K562 (cell line): Measurements from ENCODE around the gene IRX6. TPM values are rescaled to one million over a fixed set of nuclear protein-coding genes. Genes with fewer than 3 reads are reported as not detected.

Experiments
- ATAC-seq: fragments of 200-7000 bp; cut with Tn5 transposase; 3 replicates; pipeline ENCODE4 v1.9.1; 2020; ENCODE audit warnings: moderate library complexity
- BruUV-seq: library from RNA; stranded (reverse); fragments of 400-500 nt; replicated peaks from 2 replicates; lab custom pipeline; 2021; lab: Mats Ljungman, UMichigan
- CTCF ChIA-PET: fragments of 300-600 bp; formaldehyde crosslinking; extraction: SDS; loops from one replicate; lab custom pipeline; 2021; ENCODE audit warnings: low intra/inter-chr PET ratio; lab: Yijun Ruan, JAX
- POLR2A ChIA-PET: fragments of 300-600, 350-650 bp; sonication (Branson Sonifier 250); formaldehyde crosslinking; extraction: SDS; loops from one replicate; lab custom pipeline; 2021; ENCODE audit warnings: antibody characterized with exemption, inconsistent platforms; lab: Yijun Ruan, JAX
- DNase-seq, 4 experiments: peaks; one replicate each; pipeline versions ENCODE4 v3.0.0 to v3.0.0-alpha.2; 2011 to 2018; ENCODE audit warnings: low spot score in 3 of 4, mixed read lengths in 3 of 4; ENCODE audit errors: extremely low read depth in 1 of 4
- FAIRE-seq: peaks from 2 replicates; lab custom pipeline; 2011; peaks lifted over from hg19 to GRCh38; lab: Jason Lieb, UNC
- H2AFZ ChIP-seq: 2 replicates; pipeline ENCODE4 v1.6.0; 2011; ENCODE audit warnings: low read depth, low read length, control low read depth, inconsistent platforms
- H3K27ac ChIP-seq: fragments of 200-600 bp; 3 replicates; pipeline ENCODE4 v1.8.0; 2011; ENCODE audit warnings: low read depth, mild to moderate bottlenecking, control low read depth, inconsistent platforms, low read length, moderate library complexity, mixed read lengths; ENCODE audit errors: extremely low read depth
- H3K27me3 ChIP-seq, 2 experiments: fragments of 300-600 bp in 1 of 2; 2 replicates in 1 of 2; 3 replicates in 1 of 2; pipeline versions ENCODE4 v1.6.0 to v1.8.0; 2011; ENCODE audit warnings: inconsistent platforms in 2 of 2, low read length in 2 of 2, mild to moderate bottlenecking in 1 of 2, mixed read lengths in 1 of 2, moderate library complexity in 1 of 2; ENCODE audit not compliant: control insufficient read depth in 2 of 2, insufficient read depth in 2 of 2
- H3K36me3 ChIP-seq: fragments of 300-600 bp; 3 replicates; pipeline ENCODE4 v1.8.0; 2011; ENCODE audit warnings: mild to moderate bottlenecking, low read length, inconsistent platforms; ENCODE audit not compliant: control insufficient read depth, insufficient read depth
- H3K4me1 ChIP-seq, 2 experiments: fragments of 200-600 bp in 1 of 2; replicated peaks in 1 of 2; 2 replicates in 1 of 2; 3 replicates in 1 of 2; pipeline versions ENCODE4 v1.5.1 to v1.8.0; 2011; ENCODE audit warnings: inconsistent platforms in 2 of 2, low read length in 2 of 2, mild to moderate bottlenecking in 1 of 2, mixed read lengths in 1 of 2, moderate library complexity in 1 of 2; ENCODE audit not compliant: control insufficient read depth in 2 of 2, insufficient read depth in 2 of 2
- H3K4me2 ChIP-seq: 2 replicates; pipeline ENCODE4 v1.6.1; 2011; ENCODE audit warnings: low read length, control low read depth, inconsistent platforms, mixed read lengths; ENCODE audit not compliant: insufficient read depth
- H3K4me3 ChIP-seq: fragments of 200-600 bp; sonication (generic), shearing (Covaris generic); 2 replicates; pipeline ENCODE4 v1.5.1; 2016; ENCODE audit warnings: control low read depth, inconsistent platforms
- H3K79me2 ChIP-seq: fragments of 200-600 bp; 3 replicates; pipeline ENCODE4 v1.8.0; 2011; ENCODE audit warnings: low read length, inconsistent platforms; ENCODE audit not compliant: control insufficient read depth, insufficient read depth
- H3K9ac ChIP-seq, 2 experiments: 2 replicates each; pipeline versions ENCODE4 v1.6.0 to v1.6.1; 2011; ENCODE audit warnings: low read depth in 2 of 2, low read length in 2 of 2, control low read depth in 1 of 2, inconsistent platforms in 1 of 2, mild to moderate bottlenecking in 1 of 2, mixed read lengths in 1 of 2; ENCODE audit not compliant: insufficient read depth in 1 of 2
- H3K9me1 ChIP-seq: one replicate; pipeline ENCODE4 v1.6.0; 2011; ENCODE audit warnings: inconsistent platforms, mild to moderate bottlenecking, low read length, moderate library complexity; ENCODE audit not compliant: control insufficient read depth, insufficient read depth
- H3K9me3 ChIP-seq: replicated peaks from 2 replicates; pipeline ENCODE4 v1.5.1; 2011; ENCODE audit warnings: low read depth, low read length, inconsistent platforms; ENCODE audit not compliant: control insufficient read depth, insufficient read depth
- H4K20me1 ChIP-seq: replicated peaks from 2 replicates; pipeline ENCODE4 v1.6.1; 2011; ENCODE audit warnings: low read length, inconsistent platforms, mixed read lengths; ENCODE audit not compliant: control insufficient read depth, insufficient read depth
- ARHGAP35 ChIP-seq: fragments of 450-650 bp; IDR thresholded peaks from 2 replicates; pipeline ENCODE4 v1.6.1; 2018; ENCODE audit not compliant: partially characterized antibody
- ATF1 ChIP-seq, 2 experiments: fragments of 450-650 bp in 1 of 2; IDR thresholded peaks; 2 replicates each; pipeline ENCODE4 v1.6.1; 2016; ENCODE audit warnings: missing compliant biosample characterization in 1 of 2, missing genetic modification characterization in 1 of 2
- BHLHE40 ChIP-seq: IDR thresholded peaks from 2 replicates; pipeline ENCODE4 v1.6.1; 2011; ENCODE audit warnings: low read length, improper control_type of control experiment
- BRD9 ChIP-seq: fragments of 450-650 bp; IDR thresholded peaks from 2 replicates; pipeline ENCODE4 v1.6.1; 2018; ENCODE audit warnings: low read depth; ENCODE audit not compliant: partially characterized antibody
- IRF1 ChIP-seq: sonication (generic); formaldehyde crosslinking; IDR thresholded peaks from 2 replicates; pipeline ENCODE4 v1.8.0; 2022; ENCODE audit warnings: missing genetic modification reagents, mild to moderate bottlenecking, borderline replicate concordance
- KAT8 ChIP-seq: fragments of 450-650 bp; IDR thresholded peaks from 2 replicates; pipeline ENCODE4 v1.6.1; 2016; ENCODE audit warnings: low read depth, mild to moderate bottlenecking
- KHSRP ChIP-seq: fragments of 450-650 bp; IDR thresholded peaks from 2 replicates; pipeline ENCODE4 v1.6.1; 2017
- LARP7 ChIP-seq: fragments of 450-650 bp; IDR thresholded peaks from 2 replicates; pipeline ENCODE4 v1.6.1; 2016
- TBL1XR1 ChIP-seq, 2 experiments: IDR thresholded peaks; 2 replicates each; pipeline ENCODE4 v1.6.1; 2012; ENCODE audit warnings: improper control_type of control experiment in 2 of 2, low read length in 2 of 2, mild to moderate bottlenecking in 1 of 2
- TBP ChIP-seq: optimal IDR thresholded peaks from 2 replicates; pipeline ENCODE3; 2011; ENCODE audit warnings: low read depth, low read length, improper control_type of control experiment
- TCFL5 ChIP-seq: fragments of 250-450 bp; sonication (Bioruptor Pico); conservative IDR thresholded peaks from 2 replicates; pipeline ENCODE4 v1.6.1; 2021; ENCODE audit warnings: mild to moderate bottlenecking, moderate library complexity, matching md5 sums
- TFE3 ChIP-seq: fragments of 450-650 bp; formaldehyde crosslinking; IDR thresholded peaks from 2 replicates; pipeline ENCODE4 v1.4.0; 2020; ENCODE audit warnings: mild to moderate bottlenecking, mixed read lengths
- TOE1 ChIP-seq, 2 experiments: fragments of 450-650 bp in 1 of 2; sonication (generic) in 1 of 2; formaldehyde crosslinking in 1 of 2; IDR thresholded peaks; 2 replicates each; pipeline versions ENCODE4 v1.7.1 to v1.8.0; 2016 to 2022; ENCODE audit warnings: borderline replicate concordance in 2 of 2, mild to moderate bottlenecking in 2 of 2, antibody characterized with exemption in 1 of 2, inconsistent platforms in 1 of 2, low read depth in 1 of 2, missing genetic modification reagents in 1 of 2, moderate library complexity in 1 of 2
- ZNF224 ChIP-seq: sonication (generic); formaldehyde crosslinking; IDR thresholded peaks from 2 replicates; pipeline ENCODE4 v1.8.0; 2022; ENCODE audit warnings: mild to moderate bottlenecking, missing genetic modification reagents
- ZNF280B ChIP-seq: fragments of 250-450 bp; sonication (Bioruptor Pico); IDR thresholded peaks from 2 replicates; pipeline ENCODE4 v1.5.1; 2021; ENCODE audit warnings: mild to moderate bottlenecking
- ZNF41 ChIP-seq: fragments of 250-450 bp; sonication (Bioruptor Pico); conservative IDR thresholded peaks from 2 replicates; pipeline ENCODE4 v1.4.0; 2020; ENCODE audit warnings: mild to moderate bottlenecking
- ZNF449 ChIP-seq: fragments of 250-450 bp; sonication (Bioruptor Pico); IDR thresholded peaks from 2 replicates; pipeline ENCODE4 v1.8.0; 2022; ENCODE audit warnings: moderate library complexity, mild to moderate bottlenecking, inconsistent platforms
- WGBS: fragments of 100-300 bp; shearing (Covaris generic); methylation state at CpG from one replicate; pipeline ENCODE4 v1.1.6; 2016; ENCODE audit warnings: low coverage, mixed read lengths; ENCODE audit not compliant: insufficient coverage; ENCODE audit errors: missing lambda C conversion rate; 5-methylcytosine and 5-hydroxymethylcytosine counted together
- in situ Hi-C: fragments of 300-500 bp; cut with MboI; formaldehyde crosslinking; loops from 4 replicates; pipeline ENCODE4 v1.15.0; 2018; ENCODE audit warnings: inconsistent platforms, mixed read lengths
- intact Hi-C: fragments of 100-400 bp; cut with micrococcal nuclease; formaldehyde crosslinking; loops from 2 replicates; pipeline ENCODE4 v1.14.2; 2022
- polyA plus RNA-seq, 8 experiments: library from polyadenylated mRNA; depleted of rRNA in 4 of 8; stranded (reverse) in 5 of 8; unstranded in 3 of 8; fragments of >200 nt; fragmentation: Nextera tagmentation in 2 of 8; fragmentation: Illumina TruSeq in 1 of 8; extraction: Ambion mirVana in 2 of 8; extraction: Trizol in 1 of 8; gene quantifications; 2 replicates each; pipeline versions ENCODE4 v1.2.1 to v1.2.3, GENCODE V29; 2011 to 2014; ENCODE audit warnings: inconsistent platforms in 1 of 8, missing spikeins in 1 of 8
- total RNA-seq, 7 experiments: library from RNA; depleted of rRNA in 6 of 7; stranded (reverse); fragments of >200 nt in 6 of 7; fragmentation: Illumina TruSeq in 2 of 7; extraction: Trizol in 2 of 7; gene quantifications; 2 replicates each; pipeline versions ENCODE4 v1.2.1 to v1.2.3, GENCODE V29; 2011 to 2021; ENCODE audit warnings: low replicate concordance in 1 of 7

The IRX6 gene
- total and polyA plus RNA-seq, 9 of the 15 experiments (the other 6 are each of a cell fraction or from before 2014, with no cell fraction given) = 0.07 to 0.29 (median 0.14) TPM; not detected in 4

- TF ChIP-seq TFE3 (no peak), ZNF280B (CRISPR knock-in tag) (no peak), BHLHE40 (no peak), TOE1 (IDR thresholded peaks at IDR 0.05; ENCODE audit: borderline replicate concordance) (no peak), TOE1 (CRISPR knock-in tag; IDR thresholded peaks at IDR 0.05; ENCODE audit: borderline replicate concordance, low read depth) (no peak), TCFL5 (CRISPR knock-in tag) (no peak), IRF1 (CRISPR knock-in tag) (no peak)
These were observed 43.4 kb upstream of the IRX6 start (continued) for GRCh38 chr16:55280587-55280986.

GRCh38 chr16:55282441-55282840 is 41.6 kb upstream of the IRX6 start:
- DNase-seq (no peak), ATAC-seq (no peak), FAIRE-seq (no peak)
- H3K27ac ChIP-seq = no peak overlapping the region
- no TSS peak for BruUV-seq
- POLR2A ChIA-PET = no interaction called here
- H3K4me3 ChIP-seq = no peak overlapping the region
- in situ Hi-C loops (no loop called here), intact Hi-C loops (no loop called here)
- no peak overlapping the region for H3K9ac ChIP-seq
- no peak overlapping the region for H2AFZ ChIP-seq
- H3K4me2 ChIP-seq = no peak overlapping the region
- no peaks in the 10 kb centered on the region for H3K27me3 ChIP-seq
- CTCF ChIA-PET = no interaction called here
- no peaks in the 10 kb centered on the region for H4K20me1 ChIP-seq
- no peaks in the 10 kb centered on the region for H3K9me1 ChIP-seq
- 0% methylated on average over 1 of the region's 1 CpG for WGBS
- H3K79me2 ChIP-seq = no peaks in the 10 kb centered on the region
- no peaks in the 10 kb centered on the region for H3K9me3 ChIP-seq
- H3K36me3 ChIP-seq = no peaks in the 10 kb centered on the region
- H3K4me1 ChIP-seq = no peaks in the 10 kb centered on the region
- TF ChIP-seq KHSRP (no peak), LARP7 (no peak), BRD9 (no peak), ZNF449 (CRISPR knock-in tag) (no peak), ARHGAP35 (no peak), KAT8 (no peak), TBP (no peak), TBL1XR1 (IDR thresholded peaks at IDR 0.05; ENCODE audit: low read length in 2 of 2) (no peak), ATF1 (CRISPR knock-in tag; IDR thresholded peaks at IDR 0.05) (no peak), ATF1 (tag; IDR thresholded peaks at IDR 0.05) (no peak), ZNF41 (CRISPR knock-in tag) (no peak), ZNF224 (CRISPR knock-in tag) (no peak)
